ENCODE data around the gene CHSY1. TPM values are rescaled to one million over a fixed set of nuclear protein-coding genes. Genes with fewer than 3 reads are reported as not detected.

Gene CHSY1
- total and polyA plus RNA-seq, 2 of the 13 experiments (the other 11 are each of a cell fraction or from before 2014, with no cell fraction given), result 13.3 to 13.7 TPM

- TF ChIP-seq ZXDC (CRISPR knock-in tag; IDR thresholded peaks at IDR 0.05) (no peak), ZNF205 (CRISPR knock-in tag; IDR thresholded peaks at IDR 0.05) (no peak), ZNF800 (CRISPR knock-in tag; IDR thresholded peaks at IDR 0.05) (0 out of 2 replicates have a peak, but pooled peaks have one; percentile 47), CENPX (CRISPR knock-in tag; IDR thresholded peaks at IDR 0.05) (no peak), PHF8 (CRISPR knock-in tag; IDR thresholded peaks at IDR 0.05) (peak; percentile 30; the same call in 1 of the 2 replicates), HNRNPLL (IDR thresholded peaks at IDR 0.05; ENCODE audit: low read depth, low read length, poor library complexity, severe bottlenecking) (peak; percentile 48), ZNF335 (CRISPR knock-in tag; IDR thresholded peaks at IDR 0.05) (no peak), CEBPG (CRISPR knock-in tag; IDR thresholded peaks at IDR 0.05) (no peak), RBFOX2 (IDR thresholded peaks at IDR 0.05; ENCODE audit: low read depth, low read length) (0 out of 2 replicates have a peak, but pooled peaks have one; percentile 33), CREB3 (CRISPR knock-in tag; IDR thresholded peaks at IDR 0.05) (no peak), KDM5B (CRISPR knock-in tag; IDR thresholded peaks at IDR 0.05; ENCODE audit: borderline replicate concordance) (0 out of 2 replicates have a peak, but pooled peaks have one; percentile 27), ZNF772 (CRISPR knock-in tag; IDR thresholded peaks at IDR 0.05) (peak; percentile 34; the same call in 1 of the 2 replicates), ZNF547 (CRISPR knock-in tag; IDR thresholded peaks at IDR 0.05) (peak; percentile 32; the same call in 1 of the 2 replicates), GABPB1 (CRISPR knock-in tag; IDR thresholded peaks at IDR 0.05) (peak; percentile 55; the same call in 1 of the 2 replicates), ZNF629 (CRISPR knock-in tag; conservative IDR thresholded peaks at IDR 0.05) (no peak), ARNT2 (CRISPR knock-in tag; IDR thresholded peaks at IDR 0.05; ENCODE audit: low read depth) (peak; percentile 8; the same call in 1 of the 2 replicates), ZNF7 (CRISPR knock-in tag; IDR thresholded peaks at IDR 0.05) (no peak), DNMT1 (CRISPR knock-in tag; IDR thresholded peaks at IDR 0.05) (no peak), USF2 (IDR thresholded peaks at IDR 0.05; ENCODE audit: low read depth, low read length) (no peak), USF2 (CRISPR knock-in tag; IDR thresholded peaks at IDR 0.05; ENCODE audit: borderline replicate concordance) (no peak), RFXANK (CRISPR knock-in tag; IDR thresholded peaks at IDR 0.05) (no peak)
Measured at GRCh38 chr15:101250873-101251829, 697 bp downstream of the CHSY1 start (continued).

Measured in HepG2 (cell line).